Endothelial cell (in vitro differentiated cells): ENCODE results near the gene ZNRF3. TPM values are rescaled to one million over a fixed set of nuclear protein-coding genes. Genes with fewer than 3 reads are reported as not detected.
"Not testable (repeated sequence)": the region's sequence is repeated elsewhere in the genome, so short reads cannot be mapped to it uniquely, and the experiment has no call there.

ENCODE experiments used
- DNase-seq: peaks from one replicate; pipeline ENCODE4 v3.0.0; 2021; ENCODE audit warnings: low spot score
- H3K27ac Mint-ChIP-seq: one replicate; pipeline ENCODE4 v1.8.0; 2021; ENCODE audit warnings: mixed read lengths, inconsistent platforms; ENCODE audit not compliant: unreplicated experiment
- H3K27me3 Mint-ChIP-seq: one replicate; pipeline ENCODE4 v1.8.0; 2021; ENCODE audit warnings: mild to moderate bottlenecking, moderate library complexity, mixed read lengths, inconsistent platforms; ENCODE audit not compliant: unreplicated experiment
- H3K36me3 Mint-ChIP-seq: one replicate; pipeline ENCODE4 v1.8.0; 2021; ENCODE audit warnings: mild to moderate bottlenecking, low read depth, mixed read lengths, inconsistent platforms; ENCODE audit not compliant: unreplicated experiment
- H3K4me1 Mint-ChIP-seq: one replicate; pipeline ENCODE4 v1.8.0; 2021; ENCODE audit warnings: mild to moderate bottlenecking, mixed read lengths, inconsistent platforms; ENCODE audit not compliant: unreplicated experiment
- H3K4me3 Mint-ChIP-seq: one replicate; pipeline ENCODE4 v1.8.0; 2021; ENCODE audit warnings: mild to moderate bottlenecking, mixed read lengths, inconsistent platforms; ENCODE audit not compliant: unreplicated experiment
- H3K9me3 Mint-ChIP-seq: one replicate; pipeline ENCODE4 v1.8.0; 2021; ENCODE audit warnings: mixed read lengths, inconsistent platforms; ENCODE audit not compliant: unreplicated experiment
- CTCF ChIP-seq: fragments of 200-600 bp; sonication (generic); IDR thresholded peaks from one replicate; pipeline ENCODE4 v1.5.0; 2021; ENCODE audit warnings: antibody characterized with exemption; ENCODE audit not compliant: unreplicated experiment
- total RNA-seq: library from RNA; stranded (reverse); fragmentation: NEBNext Ultra II Directional; extraction: Animal tissue kit (Norgen Biotek cat#: 25700); gene quantifications from one replicate; pipeline ENCODE4 v1.2.1, GENCODE V29; 2021; ENCODE audit not compliant: unreplicated experiment

The ZNRF3 gene
- total RNA-seq, 1 donor from 2014 or later: 3.3 TPM

DNA sequence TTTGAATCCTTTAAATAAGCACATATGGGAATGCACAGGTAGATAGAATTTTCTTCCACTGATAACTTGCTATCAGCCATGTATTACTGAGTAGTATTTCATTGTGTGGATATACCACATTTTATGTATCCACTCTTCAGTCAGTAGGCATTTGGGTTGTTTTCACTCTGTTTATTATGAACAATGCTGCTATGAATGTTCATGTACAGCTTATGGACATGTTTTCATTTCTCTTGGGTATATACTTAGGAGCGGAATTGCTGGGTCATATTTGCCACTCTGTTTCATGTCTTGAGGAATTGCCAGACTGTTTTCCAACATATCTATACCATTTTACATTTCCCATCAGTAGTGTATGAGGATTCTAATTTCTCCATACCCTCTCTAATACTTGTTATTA is 63.8 kb downstream of the ZNRF3 start:
- no peak for DNase-seq
- no peak for TF ChIP-seq CTCF
- H3K27me3 Mint-ChIP-seq: peaks cover 3% of the 10 kb centered on the region
- H3K27ac Mint-ChIP-seq: no peak overlapping the region
- no peak overlapping the region for H3K4me3 Mint-ChIP-seq
- peaks cover 2% of the 10 kb centered on the region for H3K4me1 Mint-ChIP-seq
- no peaks in the 10 kb centered on the region for H3K9me3 Mint-ChIP-seq
- peaks cover 8% of the 10 kb centered on the region for H3K36me3 Mint-ChIP-seq

DNA sequence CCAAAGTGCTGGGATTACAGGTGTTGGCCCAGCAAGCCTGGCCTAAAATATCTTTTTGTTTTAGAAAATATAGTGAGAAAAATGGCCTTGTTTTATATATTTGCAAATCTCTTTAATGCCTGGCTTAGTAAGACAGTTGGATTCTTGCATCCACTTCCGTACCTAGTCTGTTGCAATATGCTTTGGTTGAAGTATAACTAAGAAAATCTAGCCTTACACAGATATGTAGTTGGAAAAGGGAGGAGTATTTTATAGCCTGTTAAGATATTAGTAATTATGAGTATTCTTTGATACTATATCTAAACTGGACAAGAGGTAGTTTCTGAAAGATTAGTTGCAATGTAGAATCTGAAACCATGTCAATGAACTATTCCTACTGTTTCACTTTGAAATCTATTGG is 65.1 kb downstream of the ZNRF3 start:
- Mint-ChIP-seq H3K27ac (no peak overlapping the region), H3K36me3 (peaks cover 8% of the 10 kb centered on the region), H3K27me3 (peaks cover 3% of the 10 kb centered on the region), H3K4me3 (no peak overlapping the region), H3K9me3 (no peaks in the 10 kb centered on the region), H3K4me1 (peaks cover 2% of the 10 kb centered on the region)
- TF ChIP-seq CTCF: no peak
- DNase-seq: no peak

GRCh38 chr22:28948860-28949551 is 65.6 kb downstream of the ZNRF3 start:
- H3K4me1 Mint-ChIP-seq, H3K27ac Mint-ChIP-seq, H3K4me3 Mint-ChIP-seq: not testable (repeated sequence)

GRCh38 chr22:28949788-28950187 is 66.4 kb downstream of the ZNRF3 start:
- H3K27ac Mint-ChIP-seq: no peak overlapping the region
- TF ChIP-seq CTCF: no peak

More at GRCh38 chr22:28948860-28949551, 65.6 kb downstream of the ZNRF3 start:
- H3K27me3 Mint-ChIP-seq, DNase-seq, H3K36me3 Mint-ChIP-seq, H3K9me3 Mint-ChIP-seq: not testable (repeated sequence)

DNA sequence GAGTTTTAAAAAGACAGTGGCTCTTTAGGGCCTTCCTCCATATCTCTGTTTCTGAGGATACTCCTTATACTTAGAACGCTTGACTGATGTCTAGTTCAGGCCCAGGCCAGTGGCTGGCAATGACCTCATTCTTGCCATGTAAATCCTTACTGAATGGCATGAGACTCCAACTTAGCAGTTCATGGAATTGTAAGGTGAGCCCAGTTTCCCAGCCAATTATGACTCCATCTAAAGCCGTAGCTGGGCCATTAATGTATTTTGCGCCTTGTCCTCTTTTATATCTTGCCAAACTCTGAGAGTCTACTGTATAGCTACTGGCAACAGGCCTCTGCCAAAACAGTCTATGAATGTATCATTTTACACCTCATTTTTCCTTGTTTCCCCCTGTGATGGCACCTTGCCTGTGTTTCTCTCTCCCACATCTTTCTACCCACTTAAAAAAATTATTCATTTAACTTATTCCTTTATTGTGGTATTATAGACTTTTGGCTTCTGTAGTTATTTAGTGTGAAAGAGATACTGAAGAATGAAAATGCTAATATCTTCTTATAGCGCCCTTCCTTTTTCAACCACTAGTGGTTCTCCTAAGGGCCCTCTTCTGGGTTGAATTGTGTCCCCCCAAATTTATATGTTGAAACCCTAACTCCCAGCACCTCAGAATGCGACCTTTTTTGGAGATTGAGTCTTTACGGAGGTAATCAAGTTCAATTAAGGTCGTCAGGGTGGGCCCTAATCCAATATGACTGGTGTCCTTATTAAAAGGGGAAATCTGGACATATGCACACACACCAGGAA is 67.4 kb downstream of the ZNRF3 start:
- H3K27ac Mint-ChIP-seq: no peak overlapping the region
- H3K36me3 Mint-ChIP-seq: peaks cover 8% of the 10 kb centered on the region
- DNase-seq: no peak
- H3K4me3 Mint-ChIP-seq: no peak overlapping the region
- H3K27me3 Mint-ChIP-seq: peaks cover 3% of the 10 kb centered on the region
- TF ChIP-seq CTCF: peak; percentile 34
- no peaks in the 10 kb centered on the region for H3K9me3 Mint-ChIP-seq
- peaks cover 4% of the 10 kb centered on the region for H3K4me1 Mint-ChIP-seq

More at GRCh38 chr22:28949788-28950187, 66.4 kb downstream of the ZNRF3 start:
- Mint-ChIP-seq H3K4me1 (peaks cover 2% of the 10 kb centered on the region), H3K9me3 (no peaks in the 10 kb centered on the region), H3K36me3 (peaks cover 8% of the 10 kb centered on the region), H3K27me3 (peaks cover 3% of the 10 kb centered on the region), H3K4me3 (no peak overlapping the region)
- DNase-seq: no peak
